Keratinocyte (primary cell): ENCODE results near the gene SIGLEC11. TPM values are rescaled to one million over a fixed set of nuclear protein-coding genes. Genes with fewer than 3 reads are reported as not detected.
"Not testable (repeated sequence)": the region's sequence is repeated elsewhere in the genome, so short reads cannot be mapped to it uniquely, and the experiment has no call there.

Experiments used
- DNase-seq: peaks from one replicate; pipeline ENCODE4 v3.0.0-alpha.2; 2011; ENCODE audit warnings: low read depth, missing footprints, low spot score
- FAIRE-seq: peaks from 2 replicates; lab custom pipeline; 2011; peaks lifted over from hg19 to GRCh38; lab: Jason Lieb, UNC
- H2AFZ ChIP-seq: 2 replicates; pipeline ENCODE4 v1.6.0; 2012; ENCODE audit warnings: low read length, control low read depth, inconsistent platforms; ENCODE audit not compliant: control insufficient read depth
- H3K27ac ChIP-seq: 2 replicates; pipeline ENCODE4 v1.5.1; 2011; ENCODE audit warnings: low read length; ENCODE audit not compliant: control insufficient read depth, insufficient read depth
- H3K27me3 ChIP-seq: 3 replicates; pipeline ENCODE4 v1.6.0; 2011; ENCODE audit warnings: low read length; ENCODE audit not compliant: control insufficient read depth, insufficient read depth; ENCODE audit errors: extremely low read depth
- H3K36me3 ChIP-seq, 2 experiments: 2 replicates in 1 of 2; 3 replicates in 1 of 2; pipeline ENCODE4 v1.5.1; 2011; ENCODE audit warnings: low read length in 2 of 2, mild to moderate bottlenecking in 1 of 2; ENCODE audit not compliant: control insufficient read depth in 2 of 2, insufficient read depth in 2 of 2; ENCODE audit errors: extremely low read depth in 1 of 2
- H3K4me1 ChIP-seq: 3 replicates; pipeline ENCODE4 v1.5.1; 2011; ENCODE audit warnings: low read length; ENCODE audit not compliant: control insufficient read depth, insufficient read depth; ENCODE audit errors: extremely low read depth
- H3K4me2 ChIP-seq: 3 replicates; pipeline ENCODE4 v1.6.0; 2011; ENCODE audit warnings: low read depth, low read length; ENCODE audit not compliant: control insufficient read depth, insufficient read depth; ENCODE audit errors: extremely low read depth
- H3K4me3 ChIP-seq, 3 experiments: fragments of 200-600 bp in 1 of 3; sonication (generic) in 1 of 3; 2 replicates in 2 of 3; 3 replicates in 1 of 3; pipeline ENCODE4 v1.5.1; 2011 to 2016; ENCODE audit warnings: low read length in 3 of 3, mild to moderate bottlenecking in 3 of 3, control low read depth in 2 of 3, inconsistent platforms in 1 of 3, low read depth in 1 of 3, mixed read lengths in 1 of 3, mixed run types in 1 of 3, moderate library complexity in 1 of 3; ENCODE audit not compliant: control insufficient read depth in 2 of 3, insufficient read depth in 2 of 3; ENCODE audit errors: extremely low read depth in 1 of 3
- H3K79me2 ChIP-seq: 2 replicates; pipeline ENCODE4 v1.6.0; 2012; ENCODE audit warnings: low read length; ENCODE audit not compliant: control insufficient read depth, insufficient read depth
- H3K9ac ChIP-seq: 3 replicates; pipeline ENCODE4 v1.6.0; 2011; ENCODE audit warnings: low read length; ENCODE audit not compliant: control insufficient read depth, insufficient read depth; ENCODE audit errors: extremely low read depth
- H3K9me1 ChIP-seq: 3 replicates; pipeline ENCODE4 v1.6.0; 2011; ENCODE audit warnings: low read length; ENCODE audit not compliant: control insufficient read depth, insufficient read depth; ENCODE audit errors: extremely low read depth
- H3K9me3 ChIP-seq: 2 replicates; pipeline ENCODE4 v1.5.1; 2012; ENCODE audit warnings: low read depth, low read length; ENCODE audit not compliant: control insufficient read depth
- H4K20me1 ChIP-seq: 3 replicates; pipeline ENCODE4 v1.6.0; 2011; ENCODE audit warnings: low read length; ENCODE audit not compliant: control insufficient read depth, insufficient read depth; ENCODE audit errors: extremely low read depth
- EZH2 ChIP-seq: IDR thresholded peaks from one replicate; pipeline ENCODE4 v1.6.1; 2012; ENCODE audit warnings: inconsistent platforms, mild to moderate bottlenecking, low read length, moderate library complexity
- dilution Hi-C: fragments of 300-500 bp; cut with MboI; formaldehyde crosslinking; loops from one replicate; pipeline ENCODE4 v1.7.0; 2020; ENCODE audit warnings: low sequenced_read_pairs; ENCODE audit not compliant: extremely low pct_ligation_motif_present
- polyA plus RNA-seq, 5 experiments: library from polyadenylated mRNA; depleted of rRNA in 3 of 5; stranded (reverse) in 3 of 5; stranded (forward) in 1 of 5; unstranded in 1 of 5; fragments of >200 nt; gene quantifications; 1 replicate in 1 of 5; 2 replicates in 3 of 5; 3 replicates in 1 of 5; pipeline versions ENCODE4 v1.2.1 to v1.2.3, GENCODE V29; 2011 to 2012; ENCODE audit warnings: missing spikeins in 2 of 5, low read depth in 1 of 5, low replicate concordance in 1 of 5
- TF ChIP-seq, protein P1 (sequence below), 3 experiments: IDR thresholded peaks in 1 of 3; conservative IDR thresholded peaks in 1 of 3; optimal IDR thresholded peaks in 1 of 3; 2 replicates in 2 of 3; 3 replicates in 1 of 3; pipeline versions ENCODE3 to v1.5.1; 2011; ENCODE audit warnings: low read length in 3 of 3, mild to moderate bottlenecking in 3 of 3, moderate library complexity in 2 of 3, control low read depth in 1 of 3, inconsistent platforms in 1 of 3; ENCODE audit not compliant: insufficient read depth in 2 of 3; ENCODE audit errors: extremely low read depth in 1 of 3

SIGLEC11 gene
- polyA plus RNA-seq, 1 donor (not counting 4 experiments of a cell fraction or from before 2014, with no cell fraction given): not detected

DNA sequence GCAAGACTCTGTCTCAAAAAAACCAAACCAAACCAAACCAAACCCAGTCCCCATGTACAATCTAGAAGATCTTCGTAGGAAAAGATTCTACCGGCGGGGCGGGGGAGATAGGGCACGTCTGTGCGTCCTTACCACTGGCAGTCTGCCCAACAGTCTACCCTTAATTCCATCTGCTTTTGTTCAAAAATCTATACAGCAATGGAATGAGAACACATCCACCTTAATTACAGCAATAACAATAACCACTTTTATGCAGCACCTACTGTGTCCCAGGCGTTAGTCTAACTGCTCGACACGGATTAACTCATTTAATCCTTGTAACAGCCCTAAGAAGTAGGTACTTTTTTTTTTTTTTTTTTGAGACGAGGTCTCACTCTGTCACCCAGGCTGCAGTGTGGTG lies 34.5 kb downstream of the SIGLEC11 start:
- no peak overlapping the region for H3K9ac ChIP-seq
- FAIRE-seq: no peak
- peaks cover 2% of the 10 kb centered on the region for H3K9me1 ChIP-seq

DNA sequence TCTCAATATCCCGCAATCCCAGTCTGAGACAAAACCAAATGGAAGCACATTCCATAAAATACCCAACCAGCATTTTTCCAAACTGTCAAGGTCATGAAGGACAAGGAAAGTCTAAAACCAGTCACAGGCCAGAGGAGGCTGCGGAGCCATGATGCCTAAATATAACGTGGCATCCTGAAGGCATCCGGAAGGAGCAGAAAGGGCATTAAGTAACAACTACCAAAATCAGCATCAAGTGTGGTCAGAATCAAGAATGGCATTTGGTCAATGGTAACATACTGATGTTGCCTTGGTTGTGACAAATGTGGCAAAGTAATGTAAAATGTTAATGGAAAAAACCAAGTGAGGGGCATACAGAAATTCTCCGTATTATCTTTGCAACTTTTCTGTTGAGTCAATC lies 35.5 kb downstream of the SIGLEC11 start:
- Histone ChIP-seq H3K4me3 (no peak overlapping the region), H3K9me1 (peaks cover 2% of the 10 kb centered on the region), H2AFZ (no peak overlapping the region), H3K27me3 (no peaks in the 10 kb centered on the region), H3K9me3 (no peaks in the 10 kb centered on the region), H3K79me2 (peaks cover 83% of the 10 kb centered on the region), H3K9ac (no peak overlapping the region), H3K36me3 (peaks cover 23 to 46% of the 10 kb centered on the region in 2 experiments), H4K20me1 (peaks cover 5% of the 10 kb centered on the region), H3K4me1 (peaks cover 15% of the 10 kb centered on the region), H3K4me2 (no peak overlapping the region), H3K27ac (no peak overlapping the region)
- dilution Hi-C loops: no loop called here
- FAIRE-seq: no peak
- DNase-seq: no peak
- no peak for TF ChIP-seq EZH2
- TF ChIP-seq, protein P1, sequence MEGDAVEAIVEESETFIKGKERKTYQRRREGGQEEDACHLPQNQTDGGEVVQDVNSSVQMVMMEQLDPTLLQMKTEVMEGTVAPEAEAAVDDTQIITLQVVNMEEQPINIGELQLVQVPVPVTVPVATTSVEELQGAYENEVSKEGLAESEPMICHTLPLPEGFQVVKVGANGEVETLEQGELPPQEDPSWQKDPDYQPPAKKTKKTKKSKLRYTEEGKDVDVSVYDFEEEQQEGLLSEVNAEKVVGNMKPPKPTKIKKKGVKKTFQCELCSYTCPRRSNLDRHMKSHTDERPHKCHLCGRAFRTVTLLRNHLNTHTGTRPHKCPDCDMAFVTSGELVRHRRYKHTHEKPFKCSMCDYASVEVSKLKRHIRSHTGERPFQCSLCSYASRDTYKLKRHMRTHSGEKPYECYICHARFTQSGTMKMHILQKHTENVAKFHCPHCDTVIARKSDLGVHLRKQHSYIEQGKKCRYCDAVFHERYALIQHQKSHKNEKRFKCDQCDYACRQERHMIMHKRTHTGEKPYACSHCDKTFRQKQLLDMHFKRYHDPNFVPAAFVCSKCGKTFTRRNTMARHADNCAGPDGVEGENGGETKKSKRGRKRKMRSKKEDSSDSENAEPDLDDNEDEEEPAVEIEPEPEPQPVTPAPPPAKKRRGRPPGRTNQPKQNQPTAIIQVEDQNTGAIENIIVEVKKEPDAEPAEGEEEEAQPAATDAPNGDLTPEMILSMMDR (optimal IDR thresholded peaks at IDR 0.05 in 1 of 3, IDR thresholded peaks at IDR 0.05 in 1 of 3, conservative IDR thresholded peaks at IDR 0.05 in 1 of 3; ENCODE audit: extremely low read depth in 1 of 3, insufficient read depth in 2 of 3, low read length in 3 of 3): no peak

More for the DNA sequence above, 34.5 kb downstream of the SIGLEC11 start:
- H3K4me3 ChIP-seq: no peak overlapping the region
- no peaks in the 10 kb centered on the region for H3K9me3 ChIP-seq
- TF ChIP-seq, protein P1 (optimal IDR thresholded peaks at IDR 0.05 in 1 of 3, IDR thresholded peaks at IDR 0.05 in 1 of 3, conservative IDR thresholded peaks at IDR 0.05 in 1 of 3; ENCODE audit: extremely low read depth in 1 of 3, insufficient read depth in 2 of 3, low read length in 3 of 3): no peak
- no peak for TF ChIP-seq EZH2
- H3K36me3 ChIP-seq: peaks cover 18 to 39% of the 10 kb centered on the region in 2 experiments
- H2AFZ ChIP-seq: no peak overlapping the region
- H4K20me1 ChIP-seq: peaks cover 5% of the 10 kb centered on the region
- no peaks in the 10 kb centered on the region for H3K27me3 ChIP-seq
- no peak overlapping the region for H3K27ac ChIP-seq
- no peak overlapping the region for H3K4me2 ChIP-seq
- H3K79me2 ChIP-seq: peaks cover 73% of the 10 kb centered on the region
- dilution Hi-C loops: no loop called here
- peaks cover 15% of the 10 kb centered on the region for H3K4me1 ChIP-seq
- DNase-seq: no peak

DNA sequence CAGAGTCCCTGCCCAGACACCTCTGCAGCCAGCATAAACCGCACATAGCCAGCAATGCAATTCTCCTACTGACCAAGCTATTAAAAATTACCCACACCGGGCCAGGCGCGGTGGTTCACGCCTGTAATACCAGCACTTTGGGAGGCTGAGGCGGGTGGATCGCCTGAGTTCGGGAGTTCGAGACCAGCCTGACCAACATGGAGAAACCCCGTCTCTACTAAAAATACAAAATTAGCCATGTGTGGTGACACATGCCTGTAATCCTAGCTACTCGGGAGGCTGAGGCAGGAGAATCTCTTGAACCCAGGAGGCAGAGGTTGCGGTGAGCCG lies 36.1 kb downstream of the SIGLEC11 start:
- H3K4me3 ChIP-seq, dilution Hi-C loops, FAIRE-seq, H3K27ac ChIP-seq, H2AFZ ChIP-seq, H3K9me3 ChIP-seq, DNase-seq, H3K4me2 ChIP-seq, H4K20me1 ChIP-seq, H3K9ac ChIP-seq, H3K27me3 ChIP-seq, H3K9me1 ChIP-seq: not testable (repeated sequence)
- Histone ChIP-seq H3K4me1 (peaks cover 15% of the 10 kb centered on the region), H3K79me2 (peaks cover 88% of the 10 kb centered on the region), H3K36me3 (peaks cover 23 to 48% of the 10 kb centered on the region in 2 experiments)
